Measurements from ENCODE around the gene FYN.
A peak's percentile ranks its signal among the peaks of the same experiment; 100 is the strongest.
"Not testable (repeated sequence)": the region's sequence is repeated elsewhere in the genome, so short reads cannot be mapped to it uniquely, and the experiment has no call there.

Gene FYN

GRCh38 chr6:111646942-111647341 lies 226.3 kb downstream of the FYN start:
- no peak for DNase-seq

GRCh38 chr6:111646034-111646433 lies 227.2 kb downstream of the FYN start:
- DNase-seq: no peak

DNA sequence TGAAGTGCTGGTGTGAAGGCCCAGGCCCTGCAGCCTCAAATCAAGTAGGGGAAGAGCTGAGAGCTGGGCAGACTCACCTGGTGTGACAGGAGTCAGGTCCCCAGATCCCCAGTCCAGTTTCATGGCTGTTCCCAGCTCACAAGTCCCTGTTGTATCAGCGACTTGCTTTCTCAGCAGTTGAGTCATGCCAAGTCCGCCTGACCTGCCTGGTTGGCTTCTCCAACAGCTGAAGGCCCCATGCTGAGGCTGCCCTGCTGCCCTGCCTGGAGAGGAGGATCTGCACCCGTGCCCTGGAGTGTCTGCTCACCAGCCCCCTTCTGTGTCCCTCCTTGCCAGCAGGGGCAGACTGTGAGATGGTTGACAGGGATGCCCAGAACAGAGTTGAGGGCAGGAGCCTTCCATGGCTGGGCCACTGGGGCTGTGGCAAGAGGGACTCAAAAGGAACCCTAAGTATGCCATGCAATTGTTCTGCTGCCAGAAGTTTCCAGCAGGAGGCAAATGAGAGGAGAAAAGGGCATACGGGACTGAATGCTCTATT lies 228.3 kb downstream of the FYN start:
- DNase-seq: no peak

DNA sequence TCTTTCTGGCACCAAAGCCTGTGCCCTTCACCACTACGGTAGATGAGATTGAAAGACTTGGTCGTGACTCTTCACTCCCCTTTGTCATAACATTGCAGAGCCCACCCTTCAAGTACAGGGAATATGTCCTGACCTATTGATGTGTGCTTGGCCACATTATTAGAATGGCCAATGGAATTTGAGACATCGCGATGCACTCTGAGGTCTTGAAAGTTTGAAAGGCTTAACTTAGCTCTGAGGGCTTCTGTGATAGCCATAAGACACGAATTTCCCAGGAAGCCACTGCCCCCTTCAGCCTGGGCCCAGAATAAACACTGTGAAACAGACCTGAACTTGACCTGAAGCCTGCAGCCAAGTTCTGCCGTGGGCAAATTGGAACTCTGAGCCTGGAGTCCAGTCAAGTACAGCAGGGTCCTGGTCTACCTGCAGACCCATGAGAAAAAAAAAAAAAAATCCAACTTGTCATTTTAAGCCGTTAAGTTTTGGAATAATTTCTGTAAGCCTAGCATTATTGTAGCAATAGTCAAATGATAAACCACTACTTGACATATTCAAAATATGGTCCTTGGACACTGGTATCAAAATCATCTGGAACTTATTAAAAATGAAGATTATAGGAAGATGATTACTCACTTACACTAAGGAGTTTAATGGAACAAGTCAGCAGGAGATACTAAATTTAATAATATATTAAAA lies 230.6 kb downstream of the FYN start:
- no peak for DNase-seq

GRCh38 chr6:111639266-111639665 lies 234.0 kb downstream of the FYN start:
- DNase-seq: no peak

DNA sequence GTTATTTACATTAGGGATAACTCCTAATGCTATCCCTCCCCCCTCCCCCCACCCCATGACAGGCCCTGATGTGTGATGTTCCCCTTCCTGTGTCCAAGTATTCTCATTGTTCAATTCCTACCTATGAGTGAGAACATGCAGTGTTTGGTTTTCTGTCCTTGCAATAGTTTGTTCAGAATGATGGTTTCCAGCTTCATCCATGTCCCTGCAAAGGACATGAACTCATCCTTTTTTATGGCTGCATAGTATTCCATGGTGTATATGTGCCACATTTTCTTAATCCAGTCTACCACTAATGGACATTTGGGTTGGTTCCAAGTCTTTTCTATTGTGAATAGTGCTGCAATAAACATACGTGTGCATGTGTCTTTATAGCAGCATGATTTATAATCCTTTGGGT lies 238.3 kb downstream of the FYN start:
- DNase-seq: not testable (repeated sequence)

DNA sequence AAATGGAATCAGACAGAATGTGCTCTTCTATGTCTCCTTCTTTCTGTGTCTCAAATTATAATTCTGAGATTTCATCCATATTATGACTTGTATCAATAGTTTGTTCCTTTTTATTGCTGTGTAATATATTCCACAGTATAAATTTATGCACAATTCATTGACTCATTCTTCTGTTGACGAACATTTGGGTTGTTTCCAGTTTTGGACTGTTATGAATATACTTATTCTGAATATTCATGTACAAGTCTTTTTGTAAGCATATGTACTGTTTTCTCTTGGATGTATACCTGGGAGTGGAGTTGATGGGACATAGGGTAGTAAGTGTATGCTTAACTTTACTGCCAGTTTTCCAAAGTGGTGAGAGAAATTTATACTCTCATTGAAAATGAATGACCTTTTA lies 239.4 kb downstream of the FYN start:
- no peak for DNase-seq

GRCh38 chr6:111632468-111633247 lies 240.6 kb downstream of the FYN start:
- DNase-seq: no peak

DNA sequence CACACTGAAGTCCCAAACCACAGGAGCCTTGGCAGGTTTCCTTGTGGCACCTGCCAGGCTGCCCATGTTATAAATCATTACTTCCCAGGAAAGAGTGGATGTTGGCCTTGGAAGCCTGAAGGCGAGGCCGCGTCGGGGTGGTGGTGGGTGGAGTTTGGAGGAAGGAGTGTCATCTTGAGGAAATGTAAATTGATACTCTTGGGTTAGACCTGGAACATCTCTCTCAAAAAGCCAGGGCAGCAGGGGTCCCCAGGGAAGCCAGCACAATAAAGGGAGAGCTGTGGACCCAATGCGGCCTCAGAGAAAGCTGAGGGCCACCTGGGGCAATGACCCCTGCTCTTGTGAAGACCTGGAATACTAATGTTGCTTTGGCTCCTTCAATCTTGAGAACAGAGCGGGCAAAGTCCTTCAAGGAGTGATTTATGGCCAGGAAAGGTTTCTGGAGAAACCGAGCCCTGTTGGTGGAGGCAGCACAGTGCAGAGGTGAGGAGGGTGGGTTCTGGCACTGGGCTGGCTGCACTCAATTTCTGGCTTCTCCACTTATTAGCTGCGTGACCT lies 241.3 kb downstream of the FYN start:
- no peak for DNase-seq

DNA sequence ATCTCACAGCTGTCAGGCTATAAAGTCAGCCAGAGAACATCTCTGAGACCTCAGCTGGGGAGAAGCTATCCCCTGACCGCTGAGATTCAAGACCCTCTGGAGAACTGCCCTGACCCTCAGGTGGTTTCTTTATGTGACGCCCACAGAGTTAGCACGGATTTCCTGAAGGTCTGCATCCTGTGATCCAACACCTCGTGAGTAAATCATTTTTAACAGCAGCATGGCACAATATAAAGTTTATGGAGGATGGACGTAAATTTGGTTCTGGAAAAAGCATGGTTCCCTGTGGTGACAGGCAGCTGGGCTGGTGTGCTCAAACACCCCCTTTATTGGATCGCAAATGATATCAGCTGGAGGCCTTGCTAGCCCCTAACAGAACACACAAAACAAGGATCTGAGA lies 242.2 kb downstream of the FYN start:
- no peak for DNase-seq

- DNase-seq: no peak
Observed at GRCh38 chr6:111628142-111628850, 245.0 kb downstream of the FYN start.

- DNase-seq: peak; percentile 42
Observed at GRCh38 chr6:111626441-111626840, 246.8 kb downstream of the FYN start.

DNA sequence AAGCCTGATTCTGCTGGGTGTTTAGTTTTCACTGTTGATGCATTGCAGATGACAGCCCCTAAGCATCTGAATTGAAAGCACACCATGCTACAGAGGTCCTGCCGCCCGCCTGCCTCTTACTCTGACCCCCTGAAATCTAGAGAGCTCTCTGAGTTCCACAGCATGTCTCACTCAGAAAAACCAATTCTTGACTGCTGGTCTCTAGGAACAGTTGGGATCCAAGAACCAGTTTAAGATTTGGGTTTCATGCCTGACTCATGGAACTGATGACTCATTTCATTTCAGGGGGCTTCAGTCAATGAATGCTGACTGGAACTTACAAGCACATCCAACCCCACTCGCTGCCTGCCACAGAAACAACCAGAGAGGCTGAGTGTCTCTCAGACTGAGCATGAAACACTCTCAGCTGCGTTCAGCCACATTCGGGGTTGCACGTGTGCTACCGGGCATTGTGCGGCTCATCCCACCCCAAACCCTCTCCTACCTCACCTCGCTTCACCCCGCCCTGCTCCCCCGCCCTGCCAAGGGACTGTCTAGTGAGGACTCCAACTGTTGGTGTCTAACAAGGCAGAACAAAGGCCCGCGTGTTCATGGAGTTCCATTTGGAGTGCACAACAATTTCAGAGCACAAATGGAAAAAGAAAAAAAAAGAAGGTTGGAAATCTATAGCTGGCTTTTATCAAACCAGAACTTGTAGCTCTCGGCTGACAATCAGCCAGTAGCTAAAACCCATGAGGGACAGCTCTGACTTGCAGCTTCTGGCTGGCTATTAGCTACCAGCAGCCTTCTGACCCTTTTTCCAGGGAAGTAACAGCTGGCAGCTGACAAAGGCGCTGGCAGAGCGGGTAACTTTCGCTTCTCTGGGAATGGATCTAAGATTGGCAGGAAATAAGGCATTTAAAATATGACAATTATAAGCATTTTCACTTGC lies 247.5 kb downstream of the FYN start:
- peak; percentile 55 for DNase-seq

DNA sequence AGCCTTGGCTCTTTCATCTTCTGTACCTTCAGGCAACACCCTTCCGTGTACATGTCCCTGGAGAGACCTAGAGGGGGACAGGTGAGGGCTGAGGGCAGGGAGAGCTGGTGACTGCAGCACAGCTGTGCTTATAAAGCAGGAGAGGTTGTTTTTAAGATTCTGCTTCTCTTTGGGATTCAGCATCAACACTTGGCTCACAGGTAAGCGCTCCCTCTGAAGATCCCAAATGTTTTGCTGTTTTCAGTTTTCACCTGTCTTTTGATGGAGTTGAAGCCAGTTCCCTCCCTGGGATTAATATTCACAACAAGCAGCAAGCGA lies 248.2 kb downstream of the FYN start:
- no peak for DNase-seq

GRCh38 chr6:111624401-111625098 lies 248.7 kb downstream of the FYN start:
- DNase-seq: no peak

DNA sequence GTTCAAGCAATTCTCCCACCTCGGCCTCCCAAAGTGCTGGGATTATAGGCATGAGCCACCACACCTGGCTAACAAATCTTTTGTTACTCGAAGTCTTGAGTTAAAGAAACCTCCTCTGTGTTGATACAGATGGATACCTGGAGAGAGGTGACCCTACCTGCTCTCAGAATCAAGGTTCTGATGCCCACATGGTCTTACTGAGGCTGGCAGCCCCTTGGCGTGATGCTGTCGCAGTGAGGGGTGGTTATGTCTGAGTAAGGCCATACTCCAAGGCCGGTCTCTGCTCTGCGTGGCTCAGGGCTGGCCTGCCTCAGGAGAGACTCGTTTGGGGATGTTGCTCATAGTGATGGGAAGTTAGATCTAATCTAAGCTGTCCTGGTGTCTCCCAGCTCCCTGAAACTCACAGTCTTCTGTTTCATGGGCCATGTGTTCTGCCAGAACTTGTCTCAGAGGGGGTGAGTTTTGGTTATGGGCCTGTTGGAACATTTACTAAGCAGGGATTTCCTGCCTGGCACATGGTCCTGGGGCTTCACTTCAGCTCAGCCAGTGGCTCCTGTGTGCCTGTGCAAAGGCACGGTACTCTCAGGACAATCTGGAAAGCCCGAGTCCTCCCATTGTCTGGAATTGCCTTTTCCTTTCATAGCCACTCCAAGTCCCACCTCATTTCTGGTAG lies 250.1 kb downstream of the FYN start:
- no peak for DNase-seq

DNA sequence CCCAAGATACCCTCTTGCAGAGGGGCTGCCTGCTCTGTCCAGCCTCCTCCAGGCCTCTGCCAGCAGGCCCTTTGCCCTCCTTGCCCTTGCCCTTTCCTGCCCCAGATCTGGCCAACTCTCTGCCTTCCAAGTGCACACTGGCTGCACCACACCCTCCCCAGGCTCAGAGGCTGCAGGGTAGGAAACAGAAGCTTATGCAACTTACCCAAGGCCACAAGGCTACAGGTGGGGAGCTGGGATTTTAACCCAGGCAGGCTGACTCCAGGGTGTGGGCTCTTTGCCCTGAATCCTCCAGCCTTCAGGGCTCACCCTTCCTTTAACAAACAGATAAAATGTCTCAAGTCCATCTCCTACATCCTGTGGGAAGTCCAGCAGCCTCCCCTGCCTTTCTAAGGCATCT lies 253.1 kb downstream of the FYN start:
- DNase-seq: no peak

DNA sequence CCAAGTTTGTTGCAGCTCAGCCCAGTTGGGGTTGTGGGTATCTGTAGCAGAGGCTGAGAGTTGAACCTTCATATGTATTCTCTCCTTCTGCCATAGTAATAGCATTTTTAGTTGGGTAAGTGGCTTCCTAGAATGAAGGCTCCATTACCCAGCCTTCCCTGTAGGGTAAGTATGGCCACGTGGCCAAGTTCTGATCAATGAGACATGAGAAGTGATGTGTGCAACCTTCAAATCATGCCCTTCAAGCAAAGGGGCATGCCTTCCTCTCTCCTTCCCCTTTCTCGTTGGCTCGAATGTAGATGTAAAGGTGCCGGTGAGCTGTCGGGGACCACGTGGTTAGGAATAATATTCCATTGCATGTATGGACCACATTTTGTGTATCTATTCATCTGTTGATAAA lies 254.8 kb downstream of the FYN start:
- no peak for DNase-seq

- DNase-seq: no peak
Observed at GRCh38 chr6:111617149-111617548, 256.1 kb downstream of the FYN start.

GRCh38 chr6:111615916-111616612 lies 257.2 kb downstream of the FYN start:
- no peak for DNase-seq

Measured in NCI-H1105 (cell line).